GM18909 (cell line): ENCODE results near the gene DNAAF3.
A peak's percentile ranks its signal among the peaks of the same experiment; 100 is the strongest.

Experiments
- ATAC-seq: cut with Tn5 transposase; IDR thresholded peaks from one replicate; pipeline ENCODE4 v1.9.1; 2021; ENCODE audit warnings: mild to moderate bottlenecking; ENCODE audit not compliant: unreplicated experiment, poor library complexity

The DNAAF3 gene

GRCh38 chr19:55118401-55118991, 47.9 kb downstream of the DNAAF3 start:
- ATAC-seq: no peak

DNA sequence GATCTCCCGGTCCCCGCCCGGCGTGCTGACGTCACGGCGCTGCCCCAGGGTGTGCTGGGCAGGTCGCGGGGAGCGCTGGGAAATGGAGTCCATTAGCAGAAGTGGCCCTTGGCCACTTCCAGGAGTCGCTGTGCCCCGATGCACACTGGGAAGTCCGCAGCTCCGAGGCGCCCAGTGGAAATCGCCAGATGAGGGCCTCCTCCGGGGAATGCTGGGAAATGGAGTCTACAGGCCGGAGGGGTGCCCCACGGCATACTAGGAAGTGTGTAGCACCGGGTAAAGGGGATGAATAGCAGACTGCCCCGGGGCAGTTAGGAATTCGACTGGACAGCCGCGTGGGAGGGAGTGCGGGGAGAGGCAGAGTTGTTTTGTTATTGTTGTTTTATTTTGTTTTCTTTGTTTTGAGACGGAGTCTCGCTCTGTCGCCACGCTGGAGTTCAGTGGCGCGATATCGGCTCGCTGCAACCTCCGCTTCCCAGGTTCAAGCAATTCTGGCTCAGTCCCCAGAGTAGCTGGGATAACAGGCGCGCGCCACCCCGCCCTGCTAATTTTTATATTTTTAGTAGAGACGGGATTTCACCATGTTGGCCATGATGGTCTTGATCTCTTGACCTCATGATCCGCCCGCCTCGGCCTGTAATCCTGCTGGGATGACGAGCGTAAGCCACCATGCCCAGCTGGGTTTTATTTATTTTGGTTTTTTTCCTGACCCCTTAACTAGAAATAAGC, 48.6 kb downstream of the DNAAF3 start:
- peak; percentile 88 for ATAC-seq

DNA sequence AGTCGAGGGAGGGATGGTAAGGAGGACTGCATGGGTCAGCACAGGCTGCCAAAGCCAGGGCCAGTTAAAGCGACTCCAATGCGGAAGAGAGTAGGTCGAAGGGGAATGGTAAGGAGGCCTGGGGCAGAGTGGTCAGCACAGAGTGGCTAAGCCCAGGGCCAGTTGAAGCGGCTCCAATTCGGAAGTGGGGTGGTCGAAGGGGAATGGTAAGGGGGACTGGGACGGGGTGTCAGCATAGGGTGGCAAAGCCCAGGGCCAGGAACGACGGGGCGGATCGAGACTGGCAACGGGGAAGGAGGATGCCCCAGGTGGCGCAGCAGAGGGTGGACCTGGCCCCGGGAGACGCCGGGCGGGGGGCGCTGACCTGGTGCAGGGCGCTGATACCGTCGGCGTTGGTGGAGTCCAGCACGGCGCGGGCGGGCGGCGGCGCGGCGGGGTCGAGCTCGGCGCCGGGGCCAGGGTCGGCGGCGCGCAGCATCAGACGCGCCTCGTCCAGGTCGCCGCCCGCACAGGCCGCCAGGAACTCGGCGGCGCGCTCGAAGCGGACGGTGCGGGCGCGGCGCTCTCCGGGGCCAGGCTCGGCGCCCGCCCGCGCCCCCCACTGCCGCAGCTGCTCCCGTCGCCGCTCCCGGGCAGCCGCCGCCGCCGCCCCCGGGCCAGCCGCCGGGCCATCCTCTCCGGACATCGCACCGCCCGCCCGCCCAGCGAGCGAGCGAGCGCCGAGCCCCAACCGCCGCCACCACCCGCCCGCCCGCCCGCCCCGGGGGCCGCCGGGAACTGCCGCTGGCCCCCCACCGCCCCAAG, 49.4 kb downstream of the DNAAF3 start, which contains the start of gene PPP1R12C:
Gene PPP1R12C (minus strand): TSS at position 779 of the 804 bp plus-strand sequence. CDS start 94 bp downstream, at position 685.
- ATAC-seq: peak; percentile 16

GRCh38 chr19:55116232-55116858, 50.1 kb downstream of the DNAAF3 start:
- ATAC-seq: no peak

DNA sequence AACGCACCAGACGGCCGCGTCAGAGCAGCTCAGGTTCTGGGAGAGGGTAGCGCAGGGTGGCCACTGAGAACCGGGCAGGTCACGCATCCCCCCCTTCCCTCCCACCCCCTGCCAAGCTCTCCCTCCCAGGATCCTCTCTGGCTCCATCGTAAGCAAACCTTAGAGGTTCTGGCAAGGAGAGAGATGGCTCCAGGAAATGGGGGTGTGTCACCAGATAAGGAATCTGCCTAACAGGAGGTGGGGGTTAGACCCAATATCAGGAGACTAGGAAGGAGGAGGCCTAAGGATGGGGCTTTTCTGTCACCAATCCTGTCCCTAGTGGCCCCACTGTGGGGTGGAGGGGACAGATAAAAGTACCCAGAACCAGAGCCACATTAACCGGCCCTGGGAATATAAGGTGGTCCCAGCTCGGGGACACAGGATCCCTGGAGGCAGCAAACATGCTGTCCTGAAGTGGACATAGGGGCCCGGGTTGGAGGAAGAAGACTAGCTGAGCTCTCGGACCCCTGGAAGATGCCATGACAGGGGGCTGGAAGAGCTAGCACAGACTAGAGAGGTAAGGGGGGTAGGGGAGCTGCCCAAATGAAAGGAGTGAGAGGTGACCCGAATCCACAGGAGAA, 50.9 kb downstream of the DNAAF3 start:
- ATAC-seq: no peak

- no peak for ATAC-seq
These were observed 51.8 kb downstream of the DNAAF3 start for GRCh38 chr19:55114566-55115145.

DNA sequence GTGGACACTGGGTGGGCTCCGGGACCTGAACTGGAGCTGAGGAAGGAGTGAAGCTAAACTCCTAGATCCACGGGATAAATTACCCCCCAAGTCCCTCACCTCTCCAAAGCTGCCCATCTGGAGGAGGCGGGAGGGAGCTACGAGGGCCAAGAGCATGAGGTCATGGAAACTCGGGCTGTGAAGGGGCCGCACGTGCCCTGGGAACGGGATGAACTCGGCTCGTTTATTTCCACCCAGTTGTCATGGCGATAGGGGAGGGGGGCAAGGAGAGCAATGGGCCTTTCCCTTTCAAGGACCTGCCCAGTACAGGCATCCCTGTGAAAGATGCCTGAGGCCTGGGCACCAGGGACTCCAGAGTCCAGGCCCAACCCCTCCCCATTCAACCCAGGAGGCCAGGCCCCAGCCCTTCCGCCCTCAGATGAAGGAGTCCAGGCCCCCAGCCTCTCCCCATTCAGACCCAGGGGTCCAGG, 52.8 kb downstream of the DNAAF3 start:
- no peak for ATAC-seq

DNA sequence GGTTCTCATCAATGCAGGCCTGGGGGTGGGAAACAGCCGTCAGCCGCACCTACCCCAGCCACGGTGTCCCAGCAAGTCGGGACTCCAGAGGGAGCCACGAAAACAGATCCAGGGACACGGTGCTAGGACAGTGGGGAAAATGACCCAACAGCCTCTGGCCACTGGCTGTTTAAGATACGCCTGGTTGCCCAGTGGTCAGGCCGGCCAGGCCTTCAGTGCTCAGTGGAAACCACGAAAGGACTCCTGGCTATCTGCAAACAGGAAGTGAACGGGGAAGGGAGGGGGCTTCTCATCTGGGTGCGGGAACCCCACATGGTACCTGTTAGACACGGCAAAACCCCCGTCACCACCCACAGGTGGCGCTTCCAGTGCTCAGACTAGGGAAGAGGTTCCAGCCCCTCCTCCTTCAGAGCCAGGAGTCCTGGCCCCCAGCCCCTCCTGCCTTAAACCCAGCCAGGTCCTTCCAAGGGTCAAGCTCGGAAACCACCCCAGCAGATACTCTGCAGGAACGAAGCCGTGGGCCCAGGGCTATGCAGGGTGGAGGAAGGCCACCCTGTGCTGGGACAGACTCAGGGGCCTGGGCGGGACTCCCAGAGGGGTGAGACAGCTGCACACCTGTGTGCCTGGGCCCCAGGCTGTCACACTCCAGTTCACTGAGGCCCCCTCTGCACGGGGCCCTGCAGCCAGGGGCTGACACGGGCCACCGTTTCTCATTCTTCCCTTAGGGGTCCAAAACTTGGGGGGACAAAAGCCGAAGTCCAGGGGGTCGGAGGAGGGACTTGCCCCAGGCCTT, 53.4 kb downstream of the DNAAF3 start:
- ATAC-seq: no peak

DNA sequence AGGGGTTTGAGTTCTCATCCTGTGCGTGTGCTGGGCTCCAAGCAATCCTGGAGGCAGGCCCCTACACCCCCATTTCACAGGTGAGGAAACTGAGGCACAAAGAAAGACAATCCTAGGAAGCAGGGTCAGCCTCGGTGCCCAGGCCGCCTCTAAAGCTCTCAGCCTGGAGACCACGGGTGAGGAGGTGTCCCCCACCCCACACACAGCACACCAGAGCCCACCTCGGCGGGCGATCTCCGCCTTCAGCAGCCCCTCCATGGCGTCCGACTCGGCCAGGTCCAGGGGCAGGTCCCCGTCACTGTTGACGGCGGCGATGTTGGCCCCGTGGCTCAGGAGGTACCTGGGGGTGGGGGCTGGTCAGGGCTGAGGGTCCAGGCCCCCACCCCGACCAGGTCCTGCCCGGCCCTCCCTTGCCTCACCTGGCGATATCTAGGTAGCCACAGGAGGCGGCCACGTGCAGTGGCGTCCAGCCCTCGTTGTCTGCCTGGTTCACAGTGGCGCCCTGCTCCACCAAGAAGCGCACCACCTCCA, 54.1 kb downstream of the DNAAF3 start:
- no peak for ATAC-seq

- ATAC-seq: no peak
These were observed 55.1 kb downstream of the DNAAF3 start for GRCh38 chr19:55111238-55111831.

DNA sequence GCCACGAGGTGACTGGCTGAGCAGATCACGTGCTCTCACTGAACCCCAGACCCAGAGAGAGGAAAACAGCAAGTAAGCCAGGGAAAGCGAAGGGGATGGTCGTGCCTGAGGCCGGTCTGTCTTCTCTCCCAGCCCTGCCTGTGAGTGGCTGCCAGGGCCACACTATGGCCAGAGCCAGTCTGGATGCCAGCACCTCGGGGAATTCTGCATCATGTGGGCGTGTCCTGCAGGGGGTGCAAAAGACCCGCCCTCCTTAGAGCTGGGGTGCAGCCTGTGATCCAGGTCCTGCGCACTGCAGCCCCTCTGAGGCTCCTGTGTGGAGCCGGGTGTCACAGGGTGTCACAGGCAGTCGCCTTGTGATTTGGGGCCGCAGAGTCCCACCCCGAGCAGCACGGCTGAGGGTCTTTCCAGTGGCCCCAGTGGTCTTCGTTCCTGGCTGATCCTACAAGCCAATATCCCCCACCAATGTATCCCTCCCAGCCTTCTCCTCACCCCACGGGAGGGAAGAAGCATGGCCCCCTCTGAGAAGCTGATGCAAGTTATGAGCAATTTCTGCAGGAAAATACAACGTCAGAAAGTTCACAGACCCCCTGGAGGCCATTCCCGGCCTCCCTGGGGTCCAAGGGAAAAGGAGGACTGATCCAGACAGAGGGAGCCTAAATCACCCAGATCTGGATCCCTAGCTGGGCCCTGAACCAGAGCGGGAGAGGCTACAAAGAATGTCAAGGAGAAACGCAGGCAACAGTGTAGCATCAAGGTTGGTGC, 56.7 kb downstream of the DNAAF3 start:
- no peak for ATAC-seq
